HUES64 (cell line): ENCODE data around the gene RGS12.

ENCODE experiments used
- H3K27ac ChIP-seq: 2 replicates; pipeline ENCODE4 v1.7.0; 2013; ENCODE audit warnings: low read depth, low read length, inconsistent platforms
- H3K27me3 ChIP-seq: 2 replicates; pipeline ENCODE4 v1.6.1; 2013; ENCODE audit warnings: mild to moderate bottlenecking, low read length; ENCODE audit not compliant: insufficient read depth
- H3K36me3 ChIP-seq: 2 replicates; pipeline ENCODE4 v1.6.1; 2013; ENCODE audit warnings: mild to moderate bottlenecking, low read length; ENCODE audit not compliant: insufficient read depth
- H3K4me1 ChIP-seq: 2 replicates; pipeline ENCODE4 v1.6.1; 2013; ENCODE audit warnings: mild to moderate bottlenecking, low read length, moderate library complexity; ENCODE audit not compliant: insufficient read depth
- H3K4me3 ChIP-seq: 2 replicates; pipeline ENCODE4 v1.5.1; 2013; ENCODE audit warnings: mild to moderate bottlenecking, low read length, moderate library complexity
- H3K9ac ChIP-seq: 2 replicates; pipeline ENCODE4 v1.6.1; 2013; ENCODE audit warnings: mild to moderate bottlenecking, low read depth, low read length
- H3K9me3 ChIP-seq: 2 replicates; pipeline ENCODE4 v1.6.1; 2013; ENCODE audit warnings: low read depth, low read length; ENCODE audit not compliant: insufficient read depth
- WGBS: fragments of 150-250, 120-280 bp; methylation state at CpG from one replicate; pipeline ENCODE4 v1.1.7; 2013; ENCODE audit warnings: missing lambda C conversion rate; 5-methylcytosine and 5-hydroxymethylcytosine counted together

RGS12 gene

DNA sequence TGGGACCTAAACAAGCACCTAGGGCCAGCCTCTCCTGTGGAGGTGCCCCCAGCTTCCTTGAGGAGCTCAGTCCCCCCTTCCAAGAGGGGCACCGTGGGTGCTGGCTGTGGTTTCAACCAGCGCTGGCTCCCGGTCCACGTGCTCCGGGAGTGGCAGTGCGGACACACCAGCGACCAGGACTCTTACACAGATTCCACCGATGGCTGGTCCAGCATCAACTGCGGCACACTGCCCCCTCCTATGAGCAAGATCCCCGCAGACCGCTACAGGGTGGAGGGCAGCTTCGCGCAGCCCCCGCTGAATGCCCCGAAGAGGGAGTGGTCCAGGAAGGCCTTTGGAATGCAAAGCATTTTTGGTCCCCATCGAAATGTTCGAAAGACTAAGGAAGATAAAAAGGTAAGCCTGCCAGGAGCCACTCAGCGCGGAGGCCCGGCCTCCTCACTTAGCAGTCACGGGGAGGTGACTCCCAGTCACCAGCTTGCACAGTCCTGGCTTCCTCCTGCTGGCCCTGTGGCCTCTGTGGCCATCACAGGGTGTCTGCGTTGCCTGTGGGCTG, 24.9 kb downstream of the RGS12 start:
- 94% methylated on average over 22 of the region's 22 CpGs for WGBS
- H3K27ac ChIP-seq, result no peak overlapping the region

GRCh38 chr4:3318561-3319021, 25.8 kb downstream of the RGS12 start:
- Histone ChIP-seq H3K4me3 (no peak overlapping the region), H3K27ac (no peak overlapping the region), H3K9ac (no peak overlapping the region; the same call in 1 of the 2 replicates), H3K36me3 (peaks cover 2% of the 10 kb centered on the region; the same call in 1 of the 2 replicates), H3K27me3 (no peaks in the 10 kb centered on the region), H3K9me3 (no peaks in the 10 kb centered on the region), H3K4me1 (peaks cover 7% of the 10 kb centered on the region; the same call in 1 of the 2 replicates)
- 86% methylated on average over 10 of the region's 10 CpGs for whole genome bisulfite sequencing

More for the DNA sequence above, 24.9 kb downstream of the RGS12 start:
- Histone ChIP-seq H3K27me3 (no peaks in the 10 kb centered on the region), H3K36me3 (no peaks in the 10 kb centered on the region; the same call in 1 of the 2 replicates), H3K4me3 (no peak overlapping the region), H3K4me1 (peaks cover 7% of the 10 kb centered on the region; the same call in 1 of the 2 replicates), H3K9ac (no peak overlapping the region), H3K9me3 (no peaks in the 10 kb centered on the region)

- Histone ChIP-seq H3K36me3 (peaks cover 2% of the 10 kb centered on the region; the same call in 1 of the 2 replicates), H3K9me3 (no peaks in the 10 kb centered on the region), H3K4me3 (no peak overlapping the region), H3K27ac (no peak overlapping the region), H3K27me3 (no peaks in the 10 kb centered on the region), H3K9ac (no peak overlapping the region), H3K4me1 (peaks cover 7% of the 10 kb centered on the region; the same call in 1 of the 2 replicates)
- 93% methylated on average over 21 of the region's 21 CpGs for WGBS
These were observed 27.7 kb downstream of the RGS12 start for GRCh38 chr4:3320361-3321023.

DNA sequence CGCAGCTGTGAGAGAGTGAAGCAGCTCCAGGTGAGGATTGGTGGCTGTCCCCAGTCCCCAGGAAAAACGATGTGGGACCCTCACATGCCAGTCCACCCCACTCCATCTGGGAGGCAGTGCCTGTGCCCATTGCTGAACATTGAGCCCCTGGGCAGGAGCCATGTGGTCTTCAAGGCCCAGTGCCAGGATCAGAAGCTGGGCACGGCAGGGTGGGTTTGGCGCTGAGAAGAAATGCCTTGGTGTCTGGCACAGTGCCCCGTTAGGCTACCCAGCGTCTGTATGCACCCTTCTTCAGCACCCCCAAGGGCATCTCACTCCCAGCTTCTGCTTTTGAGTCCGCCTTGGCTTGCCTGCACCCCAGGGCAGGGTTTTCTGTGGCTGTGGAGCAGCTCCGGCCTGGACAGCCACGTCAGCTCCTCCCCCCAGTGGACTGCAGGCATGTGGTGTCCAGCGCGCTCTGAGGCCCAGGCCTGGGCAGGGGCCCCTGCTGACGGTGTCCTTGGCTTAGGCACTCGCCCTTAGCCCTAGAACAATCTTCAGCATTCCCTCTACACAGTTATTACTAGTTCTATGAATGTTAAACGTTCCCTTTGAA, 28.6 kb downstream of the RGS12 start:
- Histone ChIP-seq H3K9me3 (no peaks in the 10 kb centered on the region), H3K27me3 (no peaks in the 10 kb centered on the region), H3K36me3 (peaks cover 2% of the 10 kb centered on the region; the same call in 1 of the 2 replicates), H3K4me1 (peaks cover 7% of the 10 kb centered on the region; the same call in 1 of the 2 replicates), H3K9ac (no peak overlapping the region; the same call in 1 of the 2 replicates), H3K27ac (no peak overlapping the region), H3K4me3 (no peak overlapping the region)
- WGBS, result 92% methylated on average over 14 of the region's 14 CpGs

GRCh38 chr4:3322059-3322550, 29.3 kb downstream of the RGS12 start:
- WGBS, result 75% methylated on average over 10 of the region's 10 CpGs
- no peaks in the 10 kb centered on the region for H3K27me3 ChIP-seq
- H3K4me1 ChIP-seq, result peaks cover 7% of the 10 kb centered on the region; the same call in 1 of the 2 replicates
- 0 out of 2 replicates have a peak overlapping the region, but pooled peaks have one; percentile 19 for H3K9ac ChIP-seq
- H3K9me3 ChIP-seq, result no peaks in the 10 kb centered on the region
- H3K4me3 ChIP-seq, result no peak overlapping the region
- H3K36me3 ChIP-seq, result peaks cover 2% of the 10 kb centered on the region; the same call in 1 of the 2 replicates
- no peak overlapping the region for H3K27ac ChIP-seq

- Histone ChIP-seq H3K36me3 (peaks cover 2% of the 10 kb centered on the region; the same call in 1 of the 2 replicates), H3K9ac (no peak overlapping the region), H3K4me3 (no peak overlapping the region), H3K9me3 (no peaks in the 10 kb centered on the region), H3K27ac (no peak overlapping the region), H3K4me1 (peaks cover 7% of the 10 kb centered on the region; the same call in 1 of the 2 replicates), H3K27me3 (no peaks in the 10 kb centered on the region)
- 96% methylated on average over 21 of the region's 21 CpGs for WGBS
These were observed 30.3 kb downstream of the RGS12 start for GRCh38 chr4:3323071-3323481.

DNA sequence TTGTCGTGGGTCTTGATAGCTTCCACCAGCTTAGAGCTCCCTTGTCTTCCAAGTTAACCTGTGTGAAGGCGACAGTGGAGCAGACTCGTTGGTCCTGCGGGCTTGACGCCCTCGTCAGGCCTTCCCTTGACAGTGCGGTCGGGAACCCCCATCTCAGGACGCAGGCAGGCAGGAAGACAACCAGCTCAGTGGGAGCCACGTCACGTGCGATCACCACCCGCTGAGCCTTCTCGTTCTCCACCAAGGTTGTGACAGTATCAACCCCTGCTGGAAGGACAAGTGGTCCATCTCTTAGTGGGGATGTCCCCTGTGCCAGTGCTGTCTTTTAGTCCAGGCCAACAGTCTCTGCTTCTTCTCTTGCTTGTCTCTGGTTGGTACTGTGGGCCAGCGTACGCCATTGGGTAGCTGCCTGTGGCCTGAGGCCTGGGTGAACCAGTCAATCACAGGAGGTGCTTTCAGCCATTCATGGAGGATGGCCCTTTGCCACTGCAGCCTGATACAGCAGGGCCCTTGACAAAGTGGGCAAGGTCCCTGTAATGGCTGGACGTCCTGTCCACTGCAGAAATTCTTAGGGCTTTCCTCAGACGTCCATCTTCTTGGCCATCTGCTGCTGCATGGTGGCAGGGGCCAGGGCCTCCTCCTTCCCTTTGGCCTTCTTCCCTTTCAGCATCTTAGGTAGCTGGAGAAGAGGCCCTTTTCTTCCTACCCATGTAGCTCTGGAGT, 31.4 kb downstream of the RGS12 start:
- no peaks in the 10 kb centered on the region for H3K27me3 ChIP-seq
- H3K4me3 ChIP-seq, result no peak overlapping the region
- no peak overlapping the region for H3K9ac ChIP-seq
- WGBS, result 67% methylated on average over 18 of the region's 18 CpGs
- H3K27ac ChIP-seq, result no peak overlapping the region
- peaks cover 2% of the 10 kb centered on the region; the same call in 1 of the 2 replicates for H3K36me3 ChIP-seq
- no peaks in the 10 kb centered on the region for H3K9me3 ChIP-seq
- H3K4me1 ChIP-seq, result peaks cover 7% of the 10 kb centered on the region; the same call in 1 of the 2 replicates

- Histone ChIP-seq H3K9ac (no peak overlapping the region), H3K4me1 (no peaks in the 10 kb centered on the region), H3K36me3 (no peaks in the 10 kb centered on the region), H3K27me3 (no peaks in the 10 kb centered on the region), H3K27ac (no peak overlapping the region), H3K4me3 (no peak overlapping the region), H3K9me3 (no peaks in the 10 kb centered on the region)
- WGBS, result 88% methylated on average over 10 of the region's 10 CpGs
These were observed 36.2 kb downstream of the RGS12 start for GRCh38 chr4:3328814-3329663.

GRCh38 chr4:3329887-3330286, 37.1 kb downstream of the RGS12 start:
- no peaks in the 10 kb centered on the region for H3K27me3 ChIP-seq
- H3K9me3 ChIP-seq, result no peaks in the 10 kb centered on the region
- no peaks in the 10 kb centered on the region for H3K4me1 ChIP-seq
- no peaks in the 10 kb centered on the region for H3K36me3 ChIP-seq
- no peak overlapping the region for H3K4me3 ChIP-seq
- H3K9ac ChIP-seq, result no peak overlapping the region
- 96% methylated on average over 3 of the region's 3 CpGs for WGBS
- no peak overlapping the region for H3K27ac ChIP-seq

DNA sequence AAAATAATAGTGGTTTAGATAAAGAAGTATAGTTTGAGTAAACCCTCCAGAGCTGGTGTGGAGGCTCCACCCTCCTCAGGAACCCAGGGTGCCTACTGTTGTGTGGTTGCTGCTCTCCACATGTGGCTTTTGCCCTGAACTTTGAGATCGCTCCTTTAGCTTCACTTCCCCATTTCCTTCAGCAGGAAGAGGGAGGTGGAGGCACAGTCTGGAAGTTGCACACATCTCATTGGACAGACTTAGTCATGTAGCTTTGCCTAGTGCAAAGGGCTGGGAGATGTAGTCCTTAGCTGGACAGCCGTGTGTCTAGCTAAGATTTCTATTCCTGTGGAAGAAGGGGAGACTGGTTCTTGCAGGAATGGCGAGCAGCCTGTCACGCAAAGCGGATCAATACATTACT, 37.9 kb downstream of the RGS12 start:
- no peak overlapping the region for H3K9ac ChIP-seq
- H3K4me3 ChIP-seq, result no peak overlapping the region
- H3K9me3 ChIP-seq, result no peaks in the 10 kb centered on the region
- no peak overlapping the region for H3K27ac ChIP-seq
- no peaks in the 10 kb centered on the region for H3K27me3 ChIP-seq
- H3K36me3 ChIP-seq, result no peaks in the 10 kb centered on the region
- no peaks in the 10 kb centered on the region for H3K4me1 ChIP-seq
- WGBS, result 93% methylated on average over 5 of the region's 5 CpGs
